ENCODE measurements around the gene DRC1.

- peak; percentile 90 for TF ChIP-seq CTCF (IDR thresholded peaks at IDR 0.05; ENCODE audit: low read length)
- TF ChIP-seq EZH2 (optimal IDR thresholded peaks at IDR 0.05; ENCODE audit: low read depth, low read length), result no peak
- no peak for TF ChIP-seq EZH2phosphoT487 (IDR thresholded peaks at IDR 0.05; ENCODE audit: low read length)
Observed at GRCh38 chr2:26469092-26469710, 67.5 kb downstream of the DRC1 start.
